OCI-LY1 (cell line): ENCODE data around the gene ACACA.

ENCODE experiments used
- CTCF ChIP-seq: fragments of 200-600 bp; sonication (generic), shearing (Covaris generic); IDR thresholded peaks from 2 replicates; pipeline ENCODE4 v1.5.1; 2017; ENCODE audit warnings: mild to moderate bottlenecking, antibody characterized with exemption, low read length, moderate library complexity, mixed read lengths
- EZH2 ChIP-seq: fragments of 200-600 bp; sonication (generic), shearing (Covaris generic); IDR thresholded peaks from 2 replicates; pipeline ENCODE4 v1.8.0; 2017; ENCODE audit warnings: borderline replicate concordance, mixed run types, mild to moderate bottlenecking, antibody characterized with exemption, low read length, moderate library complexity, mixed read lengths

DNA sequence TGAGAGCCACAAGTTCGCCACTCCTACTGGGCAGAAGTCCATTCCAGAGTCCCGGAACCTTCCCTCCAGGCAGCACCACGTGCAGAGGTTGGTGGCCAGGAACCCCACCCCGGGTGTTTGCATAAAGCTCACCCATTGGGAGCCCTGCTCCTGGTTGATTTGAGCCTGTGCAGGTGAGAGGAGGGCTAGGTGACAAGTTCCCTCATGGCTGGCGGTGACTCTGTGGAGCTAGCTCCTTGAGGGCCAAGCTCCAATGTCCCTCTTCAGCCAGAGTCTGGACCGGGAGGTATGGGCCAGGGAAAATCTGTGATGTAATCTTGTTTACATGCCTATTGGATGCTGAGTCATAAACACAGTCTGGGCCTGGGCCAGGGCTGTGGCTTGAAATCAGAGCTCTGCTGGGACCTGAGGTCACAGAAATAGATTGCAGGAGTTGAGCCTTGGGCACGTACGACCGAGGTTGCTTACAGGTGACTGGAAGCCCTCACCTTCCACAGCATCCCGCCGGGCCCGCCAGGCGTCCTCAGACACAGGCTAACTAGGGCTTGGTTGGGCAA, 339.0 kb downstream of the ACACA start:
- TF ChIP-seq EZH2 (no peak), CTCF (no peak)
